Glomerular visceral epithelial cell (primary cell): ENCODE data around the gene OSBPL5.
A peak's percentile ranks its signal among the peaks of the same experiment; 100 is the strongest.

Experiments
- DNase-seq: peaks from one replicate; pipeline ENCODE4 v3.0.0-alpha.2; 2016; ENCODE audit errors: extremely low spot score

Gene OSBPL5

GRCh38 chr11:3197044-3197695 lies 32.1 kb upstream of the OSBPL5 start:
- DNase-seq, result no peak

GRCh38 chr11:3196161-3197043 lies 31.3 kb upstream of the OSBPL5 start:
- no peak for DNase-seq

GRCh38 chr11:3195251-3196160 lies 30.4 kb upstream of the OSBPL5 start:
- peak; percentile 13 for DNase-seq

GRCh38 chr11:3194016-3194816 lies 29.1 kb upstream of the OSBPL5 start:
- no peak for DNase-seq

- no peak for DNase-seq
Observed at GRCh38 chr11:3193373-3194015, 28.4 kb upstream of the OSBPL5 start.

- DNase-seq, result no peak
Observed at GRCh38 chr11:3192511-3193372, 27.6 kb upstream of the OSBPL5 start.

GRCh38 chr11:3191586-3192324 lies 26.6 kb upstream of the OSBPL5 start:
- DNase-seq, result no peak

GRCh38 chr11:3190600-3190999 lies 25.5 kb upstream of the OSBPL5 start:
- DNase-seq, result no peak

GRCh38 chr11:3189886-3190583 lies 24.9 kb upstream of the OSBPL5 start:
- DNase-seq, result no peak

- no peak for DNase-seq
Observed at GRCh38 chr11:3189196-3189843, 24.2 kb upstream of the OSBPL5 start.

- DNase-seq, result no peak
Observed at GRCh38 chr11:3188496-3189195, 23.5 kb upstream of the OSBPL5 start.

GRCh38 chr11:3186166-3186953 lies 21.2 kb upstream of the OSBPL5 start:
- no peak for DNase-seq

GRCh38 chr11:3184732-3185347 lies 19.7 kb upstream of the OSBPL5 start:
- DNase-seq, result no peak

- no peak for DNase-seq
Observed at GRCh38 chr11:3183523-3183922, 18.4 kb upstream of the OSBPL5 start.

GRCh38 chr11:3182462-3182852 lies 17.3 kb upstream of the OSBPL5 start:
- DNase-seq, result no peak
